H1 (cell line): ENCODE results near the gene COL5A1.

Experiments used
- CBX5 ChIP-seq: fragments of 300-800, 300-1000 bp; sonication (generic); IDR thresholded peaks from 2 replicates; pipeline ENCODE4 v1.7.1; 2016; ENCODE audit warnings: antibody characterized with exemption, low read length, low read depth
- SAP30 ChIP-seq: fragments of 300-600 bp; sonication (generic); IDR thresholded peaks from 2 replicates; pipeline ENCODE4 v1.7.1; 2012; ENCODE audit warnings: low read length, moderate library complexity, mild to moderate bottlenecking, inconsistent platforms; ENCODE audit not compliant: insufficient read depth, insufficient replicate concordance
- SIN3A ChIP-seq, 2 experiments: IDR thresholded peaks in 1 of 2; conservative IDR thresholded peaks in 1 of 2; 2 replicates each; pipeline ENCODE4 v1.6.1; 2011 to 2012; ENCODE audit warnings: low read length in 2 of 2, improper control_type of control experiment in 1 of 2, low read depth in 1 of 2, mild to moderate bottlenecking in 1 of 2
- SP1 ChIP-seq: IDR thresholded peaks from 2 replicates; pipeline ENCODE4 v1.6.1; 2011; ENCODE audit warnings: low read depth, low read length
- SRF ChIP-seq: IDR thresholded peaks from 2 replicates; pipeline ENCODE4 v1.6.1; 2011; ENCODE audit warnings: mild to moderate bottlenecking, low read depth, low read length, moderate library complexity
- TAF1 ChIP-seq: IDR thresholded peaks from 2 replicates; pipeline ENCODE4 v1.6.1; 2011; ENCODE audit warnings: mild to moderate bottlenecking, low read depth, low read length
- TF ChIP-seq, protein P1 (sequence below), 3 experiments: IDR thresholded peaks; 1 replicate in 2 of 3; 2 replicates in 1 of 3; pipeline versions ENCODE4 v1.5.1 to v1.6.1; 2011; ENCODE audit warnings: low read length in 3 of 3, mild to moderate bottlenecking in 3 of 3, inconsistent platforms in 2 of 3, low read depth in 1 of 3, moderate library complexity in 1 of 3; ENCODE audit not compliant: insufficient read depth in 1 of 3; ENCODE audit errors: control extremely low read depth in 1 of 3

DNA sequence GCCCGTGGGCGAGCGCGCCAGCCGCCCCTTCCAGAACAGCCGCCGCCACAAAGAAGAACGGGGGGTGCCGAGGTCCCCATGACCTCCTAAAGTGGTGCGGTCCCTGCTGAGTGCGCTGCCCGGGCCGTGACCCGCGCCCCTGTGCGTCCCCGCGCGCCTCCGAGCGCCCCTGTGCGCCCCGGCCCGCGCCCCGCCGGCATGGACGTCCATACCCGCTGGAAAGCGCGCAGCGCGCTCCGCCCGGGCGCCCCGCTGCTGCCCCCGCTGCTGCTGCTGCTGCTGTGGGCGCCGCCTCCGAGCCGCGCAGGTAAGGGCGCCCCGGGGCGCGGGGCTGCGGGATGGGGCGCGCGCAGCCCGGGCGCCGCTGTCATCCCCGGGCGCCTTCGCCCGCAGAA lies 384 bp downstream of the COL5A1 start:
- no peak for TF ChIP-seq SRF
- no peak for TF ChIP-seq TAF1
- TF ChIP-seq SAP30 = no peak
- TF ChIP-seq SIN3A (conservative IDR thresholded peaks at IDR 0.05 in 1 of 2, IDR thresholded peaks at IDR 0.05 in 1 of 2; ENCODE audit: low read depth in 1 of 2, low read length in 2 of 2) = no peak
- no peak for TF ChIP-seq CBX5
- TF ChIP-seq SP1 = no peak
- TF ChIP-seq, protein P1, sequence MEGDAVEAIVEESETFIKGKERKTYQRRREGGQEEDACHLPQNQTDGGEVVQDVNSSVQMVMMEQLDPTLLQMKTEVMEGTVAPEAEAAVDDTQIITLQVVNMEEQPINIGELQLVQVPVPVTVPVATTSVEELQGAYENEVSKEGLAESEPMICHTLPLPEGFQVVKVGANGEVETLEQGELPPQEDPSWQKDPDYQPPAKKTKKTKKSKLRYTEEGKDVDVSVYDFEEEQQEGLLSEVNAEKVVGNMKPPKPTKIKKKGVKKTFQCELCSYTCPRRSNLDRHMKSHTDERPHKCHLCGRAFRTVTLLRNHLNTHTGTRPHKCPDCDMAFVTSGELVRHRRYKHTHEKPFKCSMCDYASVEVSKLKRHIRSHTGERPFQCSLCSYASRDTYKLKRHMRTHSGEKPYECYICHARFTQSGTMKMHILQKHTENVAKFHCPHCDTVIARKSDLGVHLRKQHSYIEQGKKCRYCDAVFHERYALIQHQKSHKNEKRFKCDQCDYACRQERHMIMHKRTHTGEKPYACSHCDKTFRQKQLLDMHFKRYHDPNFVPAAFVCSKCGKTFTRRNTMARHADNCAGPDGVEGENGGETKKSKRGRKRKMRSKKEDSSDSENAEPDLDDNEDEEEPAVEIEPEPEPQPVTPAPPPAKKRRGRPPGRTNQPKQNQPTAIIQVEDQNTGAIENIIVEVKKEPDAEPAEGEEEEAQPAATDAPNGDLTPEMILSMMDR (IDR thresholded peaks at IDR 0.05; ENCODE audit: control extremely low read depth in 1 of 3, insufficient read depth in 1 of 3, low read depth in 1 of 3, low read length in 3 of 3) = no peak
